Calu3 (cell line): Measurements from ENCODE around the gene JAKMIP3. TPM values are rescaled to one million over a fixed set of nuclear protein-coding genes. Genes with fewer than 3 reads are reported as not detected.
A peak's percentile ranks its signal among the peaks of the same experiment; 100 is the strongest.

ENCODE experiments used
- BruUV-seq: library from RNA; stranded (reverse); fragments of 400-500 nt; replicated peaks from 2 replicates; lab custom pipeline; 2021; lab: Mats Ljungman, UMichigan
- CTCF ChIA-PET: fragments of 300-600 bp; sonication (Branson Sonifier 250); formaldehyde crosslinking; loops from one replicate; lab custom pipeline; 2022; ENCODE audit warnings: antibody characterized with exemption; lab: Charles Lee
- DNase-seq: peaks from one replicate; pipeline ENCODE4 v3.0.0; 2022
- H3K27ac Mint-ChIP-seq: one replicate; pipeline ENCODE4 v1.8.0; 2022; ENCODE audit warnings: mixed read lengths; ENCODE audit not compliant: unreplicated experiment
- H3K27me3 Mint-ChIP-seq: one replicate; pipeline ENCODE4 v1.8.0; 2022; ENCODE audit warnings: mixed read lengths; ENCODE audit not compliant: unreplicated experiment
- H3K36me3 Mint-ChIP-seq: one replicate; pipeline ENCODE4 v1.8.0; 2022; ENCODE audit warnings: mild to moderate bottlenecking, moderate library complexity, mixed read lengths; ENCODE audit not compliant: insufficient read depth, unreplicated experiment
- H3K4me1 Mint-ChIP-seq: one replicate; pipeline ENCODE4 v1.8.0; 2022; ENCODE audit warnings: mild to moderate bottlenecking, low read depth, mixed read lengths; ENCODE audit not compliant: unreplicated experiment
- H3K4me3 Mint-ChIP-seq: one replicate; pipeline ENCODE4 v1.8.0; 2022; ENCODE audit warnings: mild to moderate bottlenecking, low read depth, moderate library complexity, mixed read lengths; ENCODE audit not compliant: unreplicated experiment
- H3K9me3 Mint-ChIP-seq: one replicate; pipeline ENCODE4 v1.8.0; 2022; ENCODE audit warnings: low read depth, mixed read lengths; ENCODE audit not compliant: unreplicated experiment
- intact Hi-C: fragments of 100-400 bp; cut with micrococcal nuclease; formaldehyde crosslinking; loops from one replicate; pipeline ENCODE4 v1.10.0; 2022; ENCODE audit not compliant: unreplicated experiment
- total RNA-seq: library from RNA; stranded (reverse); gene quantifications from 2 replicates; pipeline ENCODE4 v1.2.3, GENCODE V29; 2022
- TF ChIP-seq, protein P1 (sequence below): fragments of 200-600 bp; IDR thresholded peaks from one replicate; pipeline ENCODE4 v1.8.0; 2022; ENCODE audit warnings: antibody characterized with exemption; ENCODE audit not compliant: unreplicated experiment

Gene JAKMIP3
- total RNA-seq, 1 experiment from 2014 or later = 0.05 TPM

DNA sequence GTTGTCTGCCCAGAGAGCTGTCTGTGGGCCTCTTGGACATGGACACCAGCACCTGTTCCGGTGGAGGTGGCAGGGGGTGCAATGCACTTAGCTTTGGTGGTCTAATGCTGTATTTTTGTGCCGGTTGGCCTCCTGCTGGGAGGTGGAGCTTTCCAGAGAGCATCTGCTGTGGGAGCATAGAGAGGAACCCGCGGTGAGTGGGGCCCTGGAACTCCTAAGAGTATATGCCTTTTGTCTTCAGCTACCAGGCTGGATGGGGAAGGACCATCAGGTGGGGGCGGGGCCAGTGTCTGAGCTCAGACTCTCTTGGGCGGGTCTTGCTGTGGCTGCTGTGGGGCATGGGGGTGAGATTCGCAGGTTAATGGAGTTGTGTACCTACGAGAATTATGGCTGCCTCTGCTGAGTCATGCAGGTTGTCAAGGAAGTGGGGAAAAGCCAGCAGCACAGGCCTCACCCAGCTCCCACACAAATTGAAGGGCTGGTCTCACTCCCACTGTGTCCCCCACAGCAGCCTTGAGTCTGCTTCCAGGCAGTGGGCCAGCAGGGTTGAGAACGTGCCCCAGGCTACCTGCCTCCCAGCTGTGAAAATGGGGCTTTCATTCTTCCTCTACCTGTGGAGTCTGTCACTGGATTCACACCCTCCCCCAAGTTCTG lies 29.0 kb downstream of the JAKMIP3 start:
- H3K4me3 Mint-ChIP-seq = no peak overlapping the region
- TF ChIP-seq, protein P1, sequence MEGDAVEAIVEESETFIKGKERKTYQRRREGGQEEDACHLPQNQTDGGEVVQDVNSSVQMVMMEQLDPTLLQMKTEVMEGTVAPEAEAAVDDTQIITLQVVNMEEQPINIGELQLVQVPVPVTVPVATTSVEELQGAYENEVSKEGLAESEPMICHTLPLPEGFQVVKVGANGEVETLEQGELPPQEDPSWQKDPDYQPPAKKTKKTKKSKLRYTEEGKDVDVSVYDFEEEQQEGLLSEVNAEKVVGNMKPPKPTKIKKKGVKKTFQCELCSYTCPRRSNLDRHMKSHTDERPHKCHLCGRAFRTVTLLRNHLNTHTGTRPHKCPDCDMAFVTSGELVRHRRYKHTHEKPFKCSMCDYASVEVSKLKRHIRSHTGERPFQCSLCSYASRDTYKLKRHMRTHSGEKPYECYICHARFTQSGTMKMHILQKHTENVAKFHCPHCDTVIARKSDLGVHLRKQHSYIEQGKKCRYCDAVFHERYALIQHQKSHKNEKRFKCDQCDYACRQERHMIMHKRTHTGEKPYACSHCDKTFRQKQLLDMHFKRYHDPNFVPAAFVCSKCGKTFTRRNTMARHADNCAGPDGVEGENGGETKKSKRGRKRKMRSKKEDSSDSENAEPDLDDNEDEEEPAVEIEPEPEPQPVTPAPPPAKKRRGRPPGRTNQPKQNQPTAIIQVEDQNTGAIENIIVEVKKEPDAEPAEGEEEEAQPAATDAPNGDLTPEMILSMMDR = no peak
- H3K9me3 Mint-ChIP-seq = no peaks in the 10 kb centered on the region
- H3K27me3 Mint-ChIP-seq = peaks cover 32% of the 10 kb centered on the region
- peak overlapping the region; percentile 58 for H3K27ac Mint-ChIP-seq
- intact Hi-C loops = no loop called here
- H3K4me1 Mint-ChIP-seq = peaks cover 19% of the 10 kb centered on the region
- no peaks in the 10 kb centered on the region for H3K36me3 Mint-ChIP-seq
- CTCF ChIA-PET = no interaction called here
- BruUV-seq = no TSS peak
- peak; percentile 14 for DNase-seq

DNA sequence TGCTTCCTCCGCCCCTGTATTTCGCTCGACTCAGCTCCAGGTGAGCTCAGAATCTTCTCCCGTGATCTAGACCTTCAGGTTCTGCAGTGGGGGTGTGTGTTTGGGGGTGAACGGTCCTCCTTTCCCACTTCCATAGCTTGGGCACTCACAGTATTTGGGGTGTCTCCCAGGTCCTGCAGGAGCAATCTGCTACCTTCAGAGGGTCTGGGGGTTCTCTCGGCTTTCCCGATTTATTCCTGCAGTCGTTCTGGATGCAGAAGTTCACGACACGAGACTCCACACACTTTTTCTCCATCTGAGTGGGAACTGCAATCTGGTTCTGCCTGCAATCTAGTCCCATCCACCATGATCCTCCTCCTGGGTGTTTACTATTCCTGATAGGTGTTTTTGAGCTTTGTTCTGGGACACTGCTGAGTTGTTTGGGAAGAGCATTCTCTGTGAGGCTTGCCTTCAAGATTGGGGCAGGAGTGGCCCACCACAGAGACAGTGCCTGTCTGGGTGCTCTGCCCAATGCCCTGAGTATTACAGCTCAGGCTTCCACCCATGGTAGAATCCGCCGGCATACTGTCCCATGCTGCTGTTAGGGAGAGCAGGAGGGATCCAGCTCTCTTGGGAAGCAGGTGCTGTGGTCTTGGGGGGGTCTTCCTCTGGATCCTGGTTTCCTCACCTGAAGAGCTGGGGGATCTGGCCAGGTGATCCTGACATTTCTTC lies 29.8 kb downstream of the JAKMIP3 start:
- Mint-ChIP-seq H3K27me3 (peaks cover 24% of the 10 kb centered on the region), H3K9me3 (no peaks in the 10 kb centered on the region), H3K4me1 (peaks cover 19% of the 10 kb centered on the region), H3K36me3 (no peaks in the 10 kb centered on the region), H3K4me3 (no peak overlapping the region), H3K27ac (peak overlapping the region; percentile 58)
- intact Hi-C loops = no loop called here
- no peak for DNase-seq
- CTCF ChIA-PET = no interaction called here
- no TSS peak for BruUV-seq
- TF ChIP-seq, protein P1 = no peak

DNA sequence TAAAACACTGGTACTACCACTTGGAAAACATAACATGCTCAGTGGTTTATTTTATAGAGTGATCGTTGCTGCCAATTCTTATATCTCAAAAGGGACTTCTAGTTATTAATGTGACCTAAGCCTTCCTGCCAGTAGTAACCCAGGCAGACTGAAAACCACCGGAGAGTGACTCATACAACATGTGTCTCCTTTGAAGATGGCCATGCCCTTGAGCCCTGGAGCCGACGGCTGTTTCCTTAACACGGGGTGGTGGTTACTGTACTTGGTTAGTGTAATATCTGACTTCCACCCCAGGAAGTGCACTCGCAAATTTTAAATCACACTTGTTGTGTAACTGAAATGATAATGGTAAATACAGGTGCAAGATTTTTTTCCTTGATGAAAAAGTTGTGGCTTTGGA lies 30.5 kb downstream of the JAKMIP3 start:
- Mint-ChIP-seq H3K27ac (no peak overlapping the region), H3K36me3 (no peaks in the 10 kb centered on the region), H3K4me3 (no peak overlapping the region), H3K27me3 (peaks cover 21% of the 10 kb centered on the region), H3K4me1 (peaks cover 19% of the 10 kb centered on the region), H3K9me3 (no peaks in the 10 kb centered on the region)
- DNase-seq = peak; percentile 48
- TF ChIP-seq, protein P1 = no peak
- intact Hi-C loops = no loop called here
- BruUV-seq = no TSS peak
- CTCF ChIA-PET = no interaction called here

DNA sequence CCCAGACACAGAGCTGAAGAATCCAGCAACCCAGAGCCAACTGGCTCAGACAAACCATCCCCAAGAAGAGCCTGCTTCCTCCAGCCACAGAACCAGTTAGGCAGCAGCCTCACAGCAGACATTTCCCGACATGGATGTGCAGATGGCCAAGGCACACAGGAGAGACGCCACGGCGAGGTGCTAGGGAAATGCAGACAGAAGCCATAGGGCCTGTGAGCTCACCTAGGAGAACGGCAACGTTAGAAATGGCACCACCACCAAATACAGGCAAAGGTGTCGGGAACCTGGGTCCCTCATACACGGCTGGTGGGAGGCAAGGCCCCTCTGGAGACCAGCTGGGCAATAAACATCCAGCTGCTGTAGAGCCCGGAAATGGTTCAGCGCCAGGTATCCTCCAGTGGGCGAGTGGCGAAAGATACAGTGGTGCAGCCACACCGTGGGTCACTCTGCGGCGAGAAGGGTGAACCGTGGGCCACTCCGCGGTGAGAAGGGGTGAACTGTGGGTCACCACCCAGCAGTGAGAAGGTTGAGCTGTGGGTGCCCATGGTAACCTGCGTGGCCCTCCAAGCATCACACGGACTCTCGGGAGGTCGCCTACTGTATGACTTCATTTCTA lies 31.2 kb downstream of the JAKMIP3 start:
- TF ChIP-seq, protein P1 = no peak
- Mint-ChIP-seq H3K9me3 (no peaks in the 10 kb centered on the region), H3K36me3 (no peaks in the 10 kb centered on the region), H3K27ac (no peak overlapping the region), H3K4me1 (peaks cover 19% of the 10 kb centered on the region), H3K4me3 (no peak overlapping the region), H3K27me3 (peaks cover 21% of the 10 kb centered on the region)
- no peak for DNase-seq
- CTCF ChIA-PET = no interaction called here
- no TSS peak for BruUV-seq
- intact Hi-C loops = no loop called here
